HepG2 (cell line): Measurements from ENCODE around the gene ANO1. TPM values are rescaled to one million over a fixed set of nuclear protein-coding genes. Genes with fewer than 3 reads are reported as not detected.

Experiments used
- CHD4 ChIP-seq: fragments of 200-600 bp; sonication (generic); IDR thresholded peaks from 2 replicates; pipeline ENCODE4 v1.7.0; 2017; ENCODE audit warnings: mild to moderate bottlenecking, low read length, borderline replicate concordance
- EHMT2 ChIP-seq: fragments of 200-600 bp; sonication (generic); IDR thresholded peaks from 2 replicates; pipeline ENCODE4 v1.7.0; 2017; ENCODE audit warnings: antibody characterized with exemption, low read depth, low read length, borderline replicate concordance
- ELF1 ChIP-seq: sonication (generic); formaldehyde crosslinking; IDR thresholded peaks from 2 replicates; pipeline ENCODE4 v1.4.0; 2020; ENCODE audit warnings: missing genetic modification reagents
- FLYWCH1 ChIP-seq: sonication (generic); formaldehyde crosslinking; IDR thresholded peaks from 2 replicates; pipeline ENCODE4 v1.8.1; 2023; ENCODE audit warnings: mild to moderate bottlenecking, missing genetic modification reagents
- HMG20B ChIP-seq: conservative IDR thresholded peaks from 2 replicates; pipeline ENCODE4 v1.6.1; 2016; ENCODE audit warnings: missing genetic modification reagents, missing compliant biosample characterization
- MBD4 ChIP-seq: IDR thresholded peaks from 2 replicates; pipeline ENCODE4 v1.6.1; 2012; ENCODE audit warnings: low read length, inconsistent platforms, borderline replicate concordance
- MNT ChIP-seq: fragments of 450-650 bp; IDR thresholded peaks from 2 replicates; pipeline ENCODE4 v1.6.1; 2016
- NAIF1 ChIP-seq: sonication (generic); formaldehyde crosslinking; IDR thresholded peaks from 2 replicates; pipeline ENCODE4 v1.5.0; 2020; ENCODE audit warnings: mild to moderate bottlenecking, missing genetic modification reagents, borderline replicate concordance
- NFKB2 ChIP-seq: sonication (generic); formaldehyde crosslinking; IDR thresholded peaks from 2 replicates; pipeline ENCODE4 v1.4.0; 2020; ENCODE audit warnings: missing genetic modification reagents, borderline replicate concordance
- PATZ1 ChIP-seq: sonication (generic); formaldehyde crosslinking; IDR thresholded peaks from 2 replicates; pipeline ENCODE4 v1.4.0; 2020; ENCODE audit warnings: missing genetic modification reagents
- SNAPC4 ChIP-seq: sonication (generic); formaldehyde crosslinking; IDR thresholded peaks from 2 replicates; pipeline ENCODE4 v1.4.0; 2020; ENCODE audit warnings: mild to moderate bottlenecking, missing genetic modification reagents
- SNAPC5 ChIP-seq: sonication (generic); formaldehyde crosslinking; IDR thresholded peaks from 2 replicates; pipeline ENCODE4 v1.8.1; 2023; ENCODE audit warnings: mild to moderate bottlenecking, missing genetic modification reagents, borderline replicate concordance
- SOX6 ChIP-seq, 2 experiments: fragments of 450-650 bp in 1 of 2; sonication (generic) in 1 of 2; formaldehyde crosslinking in 1 of 2; IDR thresholded peaks; 2 replicates each; pipeline versions ENCODE4 v1.4.0 to v1.6.1; 2017 to 2020; ENCODE audit warnings: antibody characterized with exemption in 1 of 2, mild to moderate bottlenecking in 1 of 2, missing genetic modification reagents in 1 of 2
- SRSF9 ChIP-seq: fragments of 200-400 bp; formaldehyde crosslinking; IDR thresholded peaks from 2 replicates; pipeline ENCODE4 v1.6.1; 2018; ENCODE audit warnings: borderline replicate concordance, mild to moderate bottlenecking, low read depth, low read length; ENCODE audit not compliant: insufficient read depth, poor library complexity, severe bottlenecking
- ZBTB10 ChIP-seq: sonication (generic); formaldehyde crosslinking; IDR thresholded peaks from 2 replicates; pipeline ENCODE4 v1.4.0; 2020; ENCODE audit warnings: missing genetic modification reagents, borderline replicate concordance
- ZFX ChIP-seq: sonication (generic); formaldehyde crosslinking; IDR thresholded peaks from 2 replicates; pipeline ENCODE4 v1.4.0; 2020; ENCODE audit warnings: mild to moderate bottlenecking, low read depth, missing genetic modification reagents, moderate library complexity
- ZKSCAN8 ChIP-seq: IDR thresholded peaks from 2 replicates; pipeline ENCODE4 v1.6.1; 2016; ENCODE audit warnings: borderline replicate concordance, missing genetic modification reagents, missing compliant biosample characterization
- polyA plus RNA-seq, 8 experiments: library from polyadenylated mRNA; depleted of rRNA in 3 of 8; stranded (reverse) in 7 of 8; unstranded in 1 of 8; fragments of >200 nt; fragmentation: Illumina TruSeq in 4 of 8; extraction: Trizol in 4 of 8; gene quantifications; 2 replicates each; pipeline versions ENCODE4 v1.2.1 to v1.2.3, GENCODE V29; 2011 to 2016; ENCODE audit warnings: low read depth in 4 of 8, missing spikeins in 1 of 8, mixed read lengths in 1 of 8; ENCODE audit not compliant: insufficient read depth in 1 of 8
- total RNA-seq, 5 experiments: library from RNA; depleted of rRNA; stranded (reverse); fragments of >200 nt; fragmentation: Illumina TruSeq; extraction: Trizol; gene quantifications; 2 replicates each; pipeline ENCODE4 v1.2.3, GENCODE V29; 2016; ENCODE audit warnings: low read depth in 1 of 5

The ANO1 gene
- total and polyA plus RNA-seq, 2 of the 13 experiments (the other 11 are each of a cell fraction or from before 2014, with no cell fraction given): not detected

- TF ChIP-seq SNAPC4 (CRISPR knock-in tag) (no peak), SOX6 (IDR thresholded peaks at IDR 0.05) (no peak), SOX6 (CRISPR knock-in tag; IDR thresholded peaks at IDR 0.05) (0 out of 2 replicates have a peak, but pooled peaks have one; percentile 26), PATZ1 (CRISPR knock-in tag) (peak; percentile 49; the same call in 1 of the 2 replicates), FLYWCH1 (CRISPR knock-in tag) (no peak), EHMT2 (no peak), NFKB2 (CRISPR knock-in tag) (0 out of 2 replicates have a peak, but pooled peaks have one; percentile 29), NAIF1 (no peak), ELF1 (CRISPR knock-in tag) (0 out of 2 replicates have a peak, but pooled peaks have one; percentile 31), ZKSCAN8 (CRISPR knock-in tag) (no peak), SRSF9 (no peak), MNT (no peak), MBD4 (no peak), SNAPC5 (CRISPR knock-in tag) (no peak), ZBTB10 (CRISPR knock-in tag) (no peak), CHD4 (no peak), HMG20B (CRISPR knock-in tag) (no peak), ZFX (peak; percentile 57)
These were observed 113.5 kb downstream of the ANO1 start (continued) for GRCh38 chr11:70191495-70192140.
